Liver (tissue), 9 donors: Measurements from ENCODE around the gene CCSAP. TPM values are rescaled to one million over a fixed set of nuclear protein-coding genes. Genes with fewer than 3 reads are reported as not detected.

Experiments used
- DNase-seq: peaks from one replicate; pipeline ENCODE4 v3.0.0-alpha.2; 2017; ENCODE audit warnings: low spot score
- H3K27ac ChIP-seq, 2 donors: one replicate each; pipeline ENCODE4 v1.7.0; 2013; ENCODE audit warnings: inconsistent platforms in 2 of 2, low read length in 2 of 2, control low read depth in 1 of 2, low read depth in 1 of 2, mild to moderate bottlenecking in 1 of 2
- H3K27me3 ChIP-seq, 4 donors: one replicate each; pipeline versions ENCODE4 v1.6.1 to v1.7.0; 2013; ENCODE audit warnings: low read length in 3 of 4, inconsistent platforms in 1 of 4, mild to moderate bottlenecking in 1 of 4, moderate library complexity in 1 of 4; ENCODE audit not compliant: control insufficient read depth in 4 of 4, insufficient read depth in 4 of 4
- H3K36me3 ChIP-seq, 4 donors: one replicate each; pipeline versions ENCODE4 v1.6.1 to v1.7.0; 2013; ENCODE audit warnings: low read length in 3 of 4, mild to moderate bottlenecking in 3 of 4, low read depth in 1 of 4, moderate library complexity in 1 of 4; ENCODE audit not compliant: control insufficient read depth in 4 of 4, insufficient read depth in 3 of 4
- H3K4me1 ChIP-seq, 4 donors: one replicate each; pipeline versions ENCODE4 v1.6.1 to v1.7.0; 2013; ENCODE audit warnings: low read length in 3 of 4, mild to moderate bottlenecking in 3 of 4, moderate library complexity in 1 of 4; ENCODE audit not compliant: control insufficient read depth in 4 of 4, insufficient read depth in 4 of 4
- H3K4me3 ChIP-seq, 3 donors: one replicate each; pipeline versions ENCODE4 v1.6.1 to v1.7.0; 2013; ENCODE audit warnings: low read length in 3 of 3, control low read depth in 1 of 3, low read depth in 1 of 3, mild to moderate bottlenecking in 1 of 3
- H3K9ac ChIP-seq, 2 donors: one replicate each; pipeline ENCODE4 v1.7.0; 2013; ENCODE audit warnings: low read length in 2 of 2, mild to moderate bottlenecking in 2 of 2, moderate library complexity in 2 of 2, control low read depth in 1 of 2, low read depth in 1 of 2
- H3K9me3 ChIP-seq, 4 donors: one replicate each; pipeline versions ENCODE4 v1.6.1 to v1.7.0; 2013; ENCODE audit warnings: low read length in 3 of 4; ENCODE audit not compliant: control insufficient read depth in 4 of 4
- EGR1 ChIP-seq, 2 donors: IDR thresholded peaks; 2 replicates each; pipeline ENCODE4 v1.6.1; 2016 to 2018; ENCODE audit warnings: antibody characterized with exemption in 2 of 2, low read depth in 2 of 2
- FOXA1 ChIP-seq: IDR thresholded peaks from 2 replicates; pipeline ENCODE4 v1.6.1; 2016; ENCODE audit warnings: antibody characterized with exemption
- FOXA2 ChIP-seq: IDR thresholded peaks from 2 replicates; pipeline ENCODE4 v1.6.1; 2016; ENCODE audit warnings: antibody characterized with exemption
- GABPA ChIP-seq, 2 donors: IDR thresholded peaks in 1 of 2; conservative IDR thresholded peaks in 1 of 2; 2 replicates each; pipeline ENCODE4 v1.6.1; 2016; ENCODE audit warnings: antibody characterized with exemption in 2 of 2, mild to moderate bottlenecking in 1 of 2, moderate library complexity in 1 of 2
- HNF4A ChIP-seq, 2 donors: conservative IDR thresholded peaks; 2 replicates each; pipeline ENCODE4 v1.6.1; 2016; ENCODE audit warnings: antibody characterized with exemption in 2 of 2, mild to moderate bottlenecking in 2 of 2
- HNF4G ChIP-seq: IDR thresholded peaks from 2 replicates; pipeline ENCODE4 v1.6.1; 2016; ENCODE audit warnings: antibody characterized with exemption
- JUND ChIP-seq, 2 donors: IDR thresholded peaks; 2 replicates each; pipeline ENCODE4 v1.6.1; 2016; ENCODE audit warnings: antibody characterized with exemption in 2 of 2
- NR2F2 ChIP-seq: IDR thresholded peaks from 2 replicates; pipeline ENCODE4 v1.6.1; 2016; ENCODE audit warnings: antibody characterized with exemption
- RAD21 ChIP-seq, 2 donors: IDR thresholded peaks; 2 replicates each; pipeline ENCODE4 v1.6.1; 2016; ENCODE audit warnings: antibody characterized with exemption in 2 of 2, mild to moderate bottlenecking in 2 of 2
- SP1 ChIP-seq: IDR thresholded peaks from 2 replicates; pipeline ENCODE4 v1.6.1; 2018; ENCODE audit warnings: antibody characterized with exemption, mild to moderate bottlenecking
- TAF1 ChIP-seq: conservative IDR thresholded peaks from 2 replicates; pipeline ENCODE4 v1.6.1; 2016; ENCODE audit warnings: antibody characterized with exemption, mild to moderate bottlenecking
- WGBS: extraction: QIAGEN DNeasy Blood & Tissue Kit; methylation state at CpG from one replicate; pipeline ENCODE4 v1.1.7; 2013; 5-methylcytosine and 5-hydroxymethylcytosine counted together
- polyA plus RNA-seq, 2 donors: library from polyadenylated mRNA; stranded (reverse) in 1 of 2; unstranded in 1 of 2; fragments of 200-250 nt in 1 of 2; fragments of >200 nt in 1 of 2; fragmentation: Nextera tagmentation in 1 of 2; extraction: Ambion mirVana in 1 of 2; gene quantifications; one replicate each; pipeline versions ENCODE4 v1.2.1 to v1.2.3, GENCODE V29; 2013 to 2015
- total RNA-seq, 2 donors: library from RNA; depleted of rRNA; stranded (reverse); fragments of >200 nt; gene quantifications; one replicate each; pipeline ENCODE4 v1.2.3, GENCODE V29; 2014
- TF ChIP-seq, protein P1 (sequence below): IDR thresholded peaks from 2 replicates; pipeline ENCODE4 v1.6.1; 2016; ENCODE audit warnings: antibody characterized with exemption, mild to moderate bottlenecking
- TF ChIP-seq, protein P2 (sequence below): fragments of 150-350 bp; IDR thresholded peaks from 2 replicates; pipeline ENCODE4 v1.5.1; 2017; ENCODE audit warnings: improper control_type of control experiment, low read depth, low read length; ENCODE audit not compliant: missing input control
- TF ChIP-seq, protein P3 (sequence below): IDR thresholded peaks from 2 replicates; pipeline ENCODE4 v1.6.1; 2016; ENCODE audit warnings: antibody characterized with exemption
- TF ChIP-seq, protein P4 (sequence below): IDR thresholded peaks from 2 replicates; pipeline ENCODE4 v1.6.1; 2016; ENCODE audit warnings: antibody characterized with exemption
- TF ChIP-seq, protein P5 (sequence below): IDR thresholded peaks from 2 replicates; pipeline ENCODE4 v1.6.1; 2016; ENCODE audit warnings: antibody characterized with exemption
- donor health status: healthy.
- donor health status: healthy.
- donor health status: healthy.
- donor health status: healthy.
- donor health status: healthy.

CCSAP gene
- total and polyA plus RNA-seq, 4 donors = 0.77 to 4.6 (median 1.7) TPM

DNA sequence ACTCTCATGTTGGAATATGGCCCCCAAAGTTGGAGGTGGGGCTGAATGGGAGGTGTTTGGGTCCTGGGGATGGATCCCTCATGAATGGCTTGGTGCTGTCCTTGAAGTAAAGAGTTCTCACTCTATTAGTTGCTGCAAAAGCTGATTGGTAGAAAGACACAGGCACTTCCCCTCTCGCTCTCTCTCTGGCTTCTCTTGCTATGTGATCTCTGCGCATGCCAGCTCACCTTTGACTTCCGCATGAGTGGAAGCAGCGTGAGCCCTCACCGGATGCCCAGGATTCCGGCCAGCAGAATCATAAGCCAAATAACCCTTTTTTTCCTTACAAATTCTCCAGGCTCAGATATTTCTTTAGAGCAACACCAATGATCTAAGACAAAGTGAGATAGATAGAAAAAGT lies 20.9 kb upstream of the CCSAP start:
- Histone ChIP-seq H3K27me3 (peaks cover 0 to 9% (median 2%) of the 10 kb centered on the region in 4 donors), H3K4me1 (no peaks in the 10 kb centered on the region), H3K9ac (no peak overlapping the region), H3K9me3 (no peaks in the 10 kb centered on the region), H3K27ac (no peak overlapping the region), H3K36me3 (no peaks in the 10 kb centered on the region), H3K4me3 (no peak overlapping the region)
- 58% methylated on average over 6 of the region's 6 CpGs for WGBS
- no peak for DNase-seq
- no peak for TF ChIP-seq TAF1
- TF ChIP-seq, protein P1, sequence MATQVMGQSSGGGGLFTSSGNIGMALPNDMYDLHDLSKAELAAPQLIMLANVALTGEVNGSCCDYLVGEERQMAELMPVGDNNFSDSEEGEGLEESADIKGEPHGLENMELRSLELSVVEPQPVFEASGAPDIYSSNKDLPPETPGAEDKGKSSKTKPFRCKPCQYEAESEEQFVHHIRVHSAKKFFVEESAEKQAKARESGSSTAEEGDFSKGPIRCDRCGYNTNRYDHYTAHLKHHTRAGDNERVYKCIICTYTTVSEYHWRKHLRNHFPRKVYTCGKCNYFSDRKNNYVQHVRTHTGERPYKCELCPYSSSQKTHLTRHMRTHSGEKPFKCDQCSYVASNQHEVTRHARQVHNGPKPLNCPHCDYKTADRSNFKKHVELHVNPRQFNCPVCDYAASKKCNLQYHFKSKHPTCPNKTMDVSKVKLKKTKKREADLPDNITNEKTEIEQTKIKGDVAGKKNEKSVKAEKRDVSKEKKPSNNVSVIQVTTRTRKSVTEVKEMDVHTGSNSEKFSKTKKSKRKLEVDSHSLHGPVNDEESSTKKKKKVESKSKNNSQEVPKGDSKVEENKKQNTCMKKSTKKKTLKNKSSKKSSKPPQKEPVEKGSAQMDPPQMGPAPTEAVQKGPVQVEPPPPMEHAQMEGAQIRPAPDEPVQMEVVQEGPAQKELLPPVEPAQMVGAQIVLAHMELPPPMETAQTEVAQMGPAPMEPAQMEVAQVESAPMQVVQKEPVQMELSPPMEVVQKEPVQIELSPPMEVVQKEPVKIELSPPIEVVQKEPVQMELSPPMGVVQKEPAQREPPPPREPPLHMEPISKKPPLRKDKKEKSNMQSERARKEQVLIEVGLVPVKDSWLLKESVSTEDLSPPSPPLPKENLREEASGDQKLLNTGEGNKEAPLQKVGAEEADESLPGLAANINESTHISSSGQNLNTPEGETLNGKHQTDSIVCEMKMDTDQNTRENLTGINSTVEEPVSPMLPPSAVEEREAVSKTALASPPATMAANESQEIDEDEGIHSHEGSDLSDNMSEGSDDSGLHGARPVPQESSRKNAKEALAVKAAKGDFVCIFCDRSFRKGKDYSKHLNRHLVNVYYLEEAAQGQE = no peak
- no peak for TF ChIP-seq HNF4G
- no peak for TF ChIP-seq RAD21 (IDR thresholded peaks at IDR 0.05)
- no peak for TF ChIP-seq JUND (IDR thresholded peaks at IDR 0.05)
- TF ChIP-seq, protein P2, sequence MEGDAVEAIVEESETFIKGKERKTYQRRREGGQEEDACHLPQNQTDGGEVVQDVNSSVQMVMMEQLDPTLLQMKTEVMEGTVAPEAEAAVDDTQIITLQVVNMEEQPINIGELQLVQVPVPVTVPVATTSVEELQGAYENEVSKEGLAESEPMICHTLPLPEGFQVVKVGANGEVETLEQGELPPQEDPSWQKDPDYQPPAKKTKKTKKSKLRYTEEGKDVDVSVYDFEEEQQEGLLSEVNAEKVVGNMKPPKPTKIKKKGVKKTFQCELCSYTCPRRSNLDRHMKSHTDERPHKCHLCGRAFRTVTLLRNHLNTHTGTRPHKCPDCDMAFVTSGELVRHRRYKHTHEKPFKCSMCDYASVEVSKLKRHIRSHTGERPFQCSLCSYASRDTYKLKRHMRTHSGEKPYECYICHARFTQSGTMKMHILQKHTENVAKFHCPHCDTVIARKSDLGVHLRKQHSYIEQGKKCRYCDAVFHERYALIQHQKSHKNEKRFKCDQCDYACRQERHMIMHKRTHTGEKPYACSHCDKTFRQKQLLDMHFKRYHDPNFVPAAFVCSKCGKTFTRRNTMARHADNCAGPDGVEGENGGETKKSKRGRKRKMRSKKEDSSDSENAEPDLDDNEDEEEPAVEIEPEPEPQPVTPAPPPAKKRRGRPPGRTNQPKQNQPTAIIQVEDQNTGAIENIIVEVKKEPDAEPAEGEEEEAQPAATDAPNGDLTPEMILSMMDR = no peak
- TF ChIP-seq, protein P3, sequence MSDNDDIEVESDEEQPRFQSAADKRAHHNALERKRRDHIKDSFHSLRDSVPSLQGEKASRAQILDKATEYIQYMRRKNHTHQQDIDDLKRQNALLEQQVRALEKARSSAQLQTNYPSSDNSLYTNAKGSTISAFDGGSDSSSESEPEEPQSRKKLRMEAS = no peak
- no peak for TF ChIP-seq NR2F2
- no peak for TF ChIP-seq GABPA (IDR thresholded peaks at IDR 0.05 in 1 of 2, conservative IDR thresholded peaks at IDR 0.05 in 1 of 2)
- TF ChIP-seq HNF4A (conservative IDR thresholded peaks at IDR 0.05) = no peak
- TF ChIP-seq FOXA2 = no peak
- no peak for TF ChIP-seq SP1
- TF ChIP-seq, protein P4, sequence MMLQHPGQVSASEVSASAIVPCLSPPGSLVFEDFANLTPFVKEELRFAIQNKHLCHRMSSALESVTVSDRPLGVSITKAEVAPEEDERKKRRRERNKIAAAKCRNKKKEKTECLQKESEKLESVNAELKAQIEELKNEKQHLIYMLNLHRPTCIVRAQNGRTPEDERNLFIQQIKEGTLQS = no peak

DNA sequence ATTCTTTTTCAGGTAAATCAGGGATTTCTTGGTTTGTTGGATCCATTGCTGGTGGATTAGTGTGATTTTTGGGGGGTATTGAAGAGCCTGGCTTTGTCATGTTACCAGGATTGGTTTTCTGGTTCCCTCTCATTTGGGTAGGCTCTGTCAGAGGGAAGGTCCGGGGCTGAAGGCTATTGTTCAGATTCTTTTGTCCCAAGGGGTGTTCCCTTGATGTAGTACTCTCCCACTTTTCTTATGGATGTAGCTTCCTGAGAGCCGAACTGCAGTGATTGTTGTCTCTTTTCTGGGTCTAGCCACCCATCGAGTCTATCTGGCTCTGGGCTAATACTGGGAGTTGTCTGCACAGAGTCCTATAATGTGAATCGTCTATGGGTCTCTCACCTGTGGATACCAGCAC lies 17.6 kb upstream of the CCSAP start:
- H3K27ac ChIP-seq = no peak overlapping the region
- H3K4me3 ChIP-seq = no peak overlapping the region
- H3K9ac ChIP-seq = no peak overlapping the region
- WGBS = 71% methylated on average over 4 of the region's 4 CpGs
- no peaks in the 10 kb centered on the region for H3K36me3 ChIP-seq
- peaks cover 0 to 6% (median 2%) of the 10 kb centered on the region in 4 donors for H3K27me3 ChIP-seq
- DNase-seq = no peak
- no peaks in the 10 kb centered on the region for H3K4me1 ChIP-seq
- TF ChIP-seq, protein P3 = no peak
- TF ChIP-seq SP1 = no peak
- TF ChIP-seq JUND (IDR thresholded peaks at IDR 0.05) = no peak
- TF ChIP-seq, protein P4 = no peak
- no peak for TF ChIP-seq RAD21 (IDR thresholded peaks at IDR 0.05)
- TF ChIP-seq NR2F2 = no peak
- TF ChIP-seq HNF4G = no peak
- no peak for TF ChIP-seq HNF4A (conservative IDR thresholded peaks at IDR 0.05)
- TF ChIP-seq TAF1 = no peak
- no peak for TF ChIP-seq GABPA (IDR thresholded peaks at IDR 0.05 in 1 of 2, conservative IDR thresholded peaks at IDR 0.05 in 1 of 2)
- TF ChIP-seq, protein P5, sequence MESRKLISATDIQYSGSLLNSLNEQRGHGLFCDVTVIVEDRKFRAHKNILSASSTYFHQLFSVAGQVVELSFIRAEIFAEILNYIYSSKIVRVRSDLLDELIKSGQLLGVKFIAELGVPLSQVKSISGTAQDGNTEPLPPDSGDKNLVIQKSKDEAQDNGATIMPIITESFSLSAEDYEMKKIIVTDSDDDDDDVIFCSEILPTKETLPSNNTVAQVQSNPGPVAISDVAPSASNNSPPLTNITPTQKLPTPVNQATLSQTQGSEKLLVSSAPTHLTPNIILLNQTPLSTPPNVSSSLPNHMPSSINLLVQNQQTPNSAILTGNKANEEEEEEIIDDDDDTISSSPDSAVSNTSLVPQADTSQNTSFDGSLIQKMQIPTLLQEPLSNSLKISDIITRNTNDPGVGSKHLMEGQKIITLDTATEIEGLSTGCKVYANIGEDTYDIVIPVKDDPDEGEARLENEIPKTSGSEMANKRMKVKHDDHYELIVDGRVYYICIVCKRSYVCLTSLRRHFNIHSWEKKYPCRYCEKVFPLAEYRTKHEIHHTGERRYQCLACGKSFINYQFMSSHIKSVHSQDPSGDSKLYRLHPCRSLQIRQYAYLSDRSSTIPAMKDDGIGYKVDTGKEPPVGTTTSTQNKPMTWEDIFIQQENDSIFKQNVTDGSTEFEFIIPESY = no peak
- TF ChIP-seq, protein P1 = no peak
- no peak for TF ChIP-seq EGR1 (IDR thresholded peaks at IDR 0.05; ENCODE audit: low read depth in 2 of 2)
- no peak for TF ChIP-seq FOXA1
- TF ChIP-seq FOXA2 = no peak
- H3K9me3 ChIP-seq = no peaks in the 10 kb centered on the region
